ENCODE measurements around the gene DNAJB2. TPM values are rescaled to one million over a fixed set of nuclear protein-coding genes. Genes with fewer than 3 reads are reported as not detected.

The DNAJB2 gene
- polyA plus RNA-seq, 3 donors, result 1.7 to 55.4 (median 1.9) TPM

GRCh38 chr2:219281588-219281987, 2.4 kb downstream of the DNAJB2 start:
- intact Hi-C loops (cut with micrococcal nuclease), result no loop called here
- Histone ChIP-seq H3K9ac (ENCODE audit: insufficient read depth, low read length, poor library complexity, severe bottlenecking) (no peak overlapping the region), H4K20me1 (ENCODE audit: insufficient read depth, low read length) (peaks cover 5% of the 10 kb centered on the region), H3K36me3 (replicated peaks in 1 of 2; ENCODE audit: control insufficient read depth in 1 of 2, insufficient read depth in 2 of 2, low read length in 2 of 2) (peaks cover 48 to 56% of the 10 kb centered on the region in 2 donors), H3K4me2 (replicated peaks; ENCODE audit: extremely low read depth, low read length, poor library complexity, severe bottlenecking) (no peak overlapping the region), H3K9me3 (replicated peaks in 1 of 2; ENCODE audit: control insufficient read depth in 1 of 2, insufficient read depth in 1 of 2, low read length in 2 of 2) (no peaks in the 10 kb centered on the region), H3K4me3 (replicated peaks in 1 of 3; ENCODE audit: low read depth in 2 of 3, low read length in 3 of 3) (no peak overlapping the region), H3K27me3 (ENCODE audit: control insufficient read depth in 2 of 2, insufficient read depth in 2 of 2, low read length in 2 of 2) (no peaks in the 10 kb centered on the region), H2AFZ (ENCODE audit: insufficient read depth, low read depth, low read length, poor library complexity, severe bottlenecking) (no peak overlapping the region), H3K27ac (ENCODE audit: low read depth in 1 of 2, low read length in 2 of 2) (no peak overlapping the region), H3K4me1 (ENCODE audit: control insufficient read depth in 1 of 2, insufficient read depth in 2 of 2, low read length in 2 of 2) (peaks cover 23 to 31% of the 10 kb centered on the region in 2 donors), H3K79me2 (ENCODE audit: insufficient read depth, low read length) (peaks cover 5% of the 10 kb centered on the region)
- Mint-ChIP-seq H3K4me1 (peaks cover 29% of the 10 kb centered on the region), H3K27ac (peak overlapping the region in 5 of 7 donors; percentile 14 to 96 (median 50)), H3K9me3 (peaks cover 0 to 2% (median 0%) of the 10 kb centered on the region in 7 donors), H3K4me3 (no peak overlapping the region), H3K36me3 (peaks cover 57 to 62% of the 10 kb centered on the region in 2 donors), H3K27me3 (ENCODE audit: low read depth in 3 of 3) (peaks cover 2 to 6% (median 6%) of the 10 kb centered on the region in 3 donors)
- DNase-seq, result no peak
- TF ChIP-seq CTCF (IDR thresholded peaks at IDR 0.05), result no peak
- WGBS (ENCODE audit: insufficient coverage), result 94% methylated on average over 7 of the region's 8 CpGs

- Histone ChIP-seq H3K27ac (ENCODE audit: low read depth in 1 of 2, low read length in 2 of 2) (no peak overlapping the region), H3K79me2 (ENCODE audit: insufficient read depth, low read length) (peaks cover 5% of the 10 kb centered on the region), H3K4me1 (ENCODE audit: control insufficient read depth in 1 of 2, insufficient read depth in 2 of 2, low read length in 2 of 2) (peaks cover 23 to 30% of the 10 kb centered on the region in 2 donors), H3K4me2 (replicated peaks; ENCODE audit: extremely low read depth, low read length, poor library complexity, severe bottlenecking) (no peak overlapping the region), H3K36me3 (replicated peaks in 1 of 2; ENCODE audit: control insufficient read depth in 1 of 2, insufficient read depth in 2 of 2, low read length in 2 of 2) (peaks cover 49 to 56% of the 10 kb centered on the region in 2 donors), H2AFZ (ENCODE audit: insufficient read depth, low read depth, low read length, poor library complexity, severe bottlenecking) (no peak overlapping the region), H3K9ac (ENCODE audit: insufficient read depth, low read length, poor library complexity, severe bottlenecking) (no peak overlapping the region), H4K20me1 (ENCODE audit: insufficient read depth, low read length) (peaks cover 5% of the 10 kb centered on the region), H3K4me3 (replicated peaks in 1 of 3; ENCODE audit: low read depth in 2 of 3, low read length in 3 of 3) (no peak overlapping the region), H3K9me3 (replicated peaks in 1 of 2; ENCODE audit: control insufficient read depth in 1 of 2, insufficient read depth in 1 of 2, low read length in 2 of 2) (no peaks in the 10 kb centered on the region), H3K27me3 (ENCODE audit: control insufficient read depth in 2 of 2, insufficient read depth in 2 of 2, low read length in 2 of 2) (no peaks in the 10 kb centered on the region)
- no peak for DNase-seq
- peaks cover 58 to 62% of the 10 kb centered on the region in 2 donors for H3K36me3 Mint-ChIP-seq
- peak overlapping the region in 1 of 7 donors; percentile 2 for H3K27ac Mint-ChIP-seq
- no peak for TF ChIP-seq CTCF (IDR thresholded peaks at IDR 0.05)
- H3K9me3 Mint-ChIP-seq, result peaks cover 0 to 2% (median 0%) of the 10 kb centered on the region in 7 donors
- WGBS (ENCODE audit: insufficient coverage), result no CpG with 5 or more reads among the region's 5 CpGs
- H3K4me1 Mint-ChIP-seq, result peaks cover 28% of the 10 kb centered on the region
- intact Hi-C loops (cut with micrococcal nuclease), result no loop called here
- H3K27me3 Mint-ChIP-seq (ENCODE audit: low read depth in 3 of 3), result peaks cover 2 to 6% (median 5%) of the 10 kb centered on the region in 3 donors
- H3K4me3 Mint-ChIP-seq, result no peak overlapping the region
Observed at GRCh38 chr2:219282375-219282774, 3.2 kb downstream of the DNAJB2 start.

Data from CD14-positive monocyte (primary cell).